ENCODE results near the gene FPR1.

GRCh38 chr19:51749979-51750378 is 1.7 kb downstream of the FPR1 start:
- TF ChIP-seq POLR2A (IDR thresholded peaks at IDR 0.05), result no peak
- no peak for TF ChIP-seq CTCF (IDR thresholded peaks at IDR 0.05)
- no peak for TF ChIP-seq POLR2AphosphoS5 (IDR thresholded peaks at IDR 0.05)

Data from breast epithelium (tissue), 3 donors.